Smooth muscle cell (in vitro differentiated cells): ENCODE results near the gene EPN3. TPM values are rescaled to one million over a fixed set of nuclear protein-coding genes. Genes with fewer than 3 reads are reported as not detected.

ENCODE experiments used
- DNase-seq: peaks from one replicate; lab custom pipeline; 2025; ENCODE audit not compliant: unreplicated experiment; lab: John Stamatoyannopoulos, UW
- H2AFZ ChIP-seq: fragments of 200-600 bp; sonication (generic); 2 replicates; pipeline ENCODE4 v1.6.0; 2016; ENCODE audit warnings: antibody characterized with exemption, low read depth, mild to moderate bottlenecking
- H3F3A ChIP-seq: fragments of 200-600 bp; sonication (generic); 2 replicates; pipeline ENCODE4 v1.6.0; 2017; ENCODE audit warnings: antibody characterized with exemption, low read depth
- H3K27ac ChIP-seq: fragments of 200-600 bp; sonication (generic); 2 replicates; pipeline ENCODE4 v1.5.1; 2016; ENCODE audit warnings: low read depth, mild to moderate bottlenecking
- H3K27me3 ChIP-seq: fragments of 200-600 bp; sonication (generic); 2 replicates; pipeline ENCODE4 v1.6.1; 2016; ENCODE audit warnings: low read depth, mild to moderate bottlenecking
- H3K36me3 ChIP-seq: fragments of 200-600 bp; sonication (generic); 2 replicates; pipeline ENCODE4 v1.5.1; 2016; ENCODE audit warnings: low read depth
- H3K4me1 ChIP-seq: fragments of 200-600 bp; sonication (generic); 2 replicates; pipeline ENCODE4 v1.5.1; 2016; ENCODE audit warnings: low read depth
- H3K4me2 ChIP-seq: fragments of 200-600 bp; sonication (generic); 2 replicates; pipeline ENCODE4 v1.6.0; 2016; ENCODE audit warnings: mild to moderate bottlenecking
- H3K4me3 ChIP-seq: fragments of 200-600 bp; sonication (generic); 2 replicates; pipeline ENCODE4 v1.5.1; 2016; ENCODE audit warnings: mild to moderate bottlenecking
- H3K79me2 ChIP-seq: fragments of 200-600 bp; sonication (generic); 2 replicates; pipeline ENCODE4 v1.6.0; 2016; ENCODE audit warnings: low read depth, mild to moderate bottlenecking
- H3K9ac ChIP-seq: fragments of 200-600 bp; sonication (generic); 2 replicates; pipeline ENCODE4 v1.6.0; 2016; ENCODE audit warnings: low read depth
- H3K9me3 ChIP-seq: fragments of 200-600 bp; sonication (generic); replicated peaks from 2 replicates; pipeline ENCODE4 v1.5.1; 2016; ENCODE audit warnings: low read depth
- H4K20me1 ChIP-seq: fragments of 200-600 bp; sonication (generic); 2 replicates; pipeline ENCODE4 v1.6.0; 2016; ENCODE audit warnings: low read depth
- CTCF ChIP-seq: fragments of 200-600 bp; sonication (generic); IDR thresholded peaks from 2 replicates; pipeline ENCODE4 v1.5.1; 2017; ENCODE audit warnings: borderline replicate concordance, mild to moderate bottlenecking, antibody characterized with exemption; ENCODE audit not compliant: insufficient read depth, poor library complexity, severe bottlenecking
- WGBS: methylation state at CpG from one replicate; pipeline ENCODE4 v1.1.7; 2016; ENCODE audit warnings: low lambda C conversion rate; 5-methylcytosine and 5-hydroxymethylcytosine counted together
- polyA plus RNA-seq: library from polyadenylated mRNA; unstranded; fragments of >200 nt; fragmentation: Nextera tagmentation; extraction: Ambion mirVana; gene quantifications from 2 replicates; pipeline ENCODE4 v1.2.1, GENCODE V29; 2016
- total RNA-seq: library from RNA; depleted of rRNA; stranded (reverse); fragments of >200 nt; gene quantifications from 2 replicates; pipeline ENCODE4 v1.2.3, GENCODE V29; 2014

EPN3 gene
- total and polyA plus RNA-seq, 2 experiments from 2014 or later, result 3.9 to 5.1 TPM

GRCh38 chr17:50493744-50494143 is 38.8 kb upstream of the EPN3 start:
- H4K20me1 ChIP-seq, result no peaks in the 10 kb centered on the region
- no peak overlapping the region for H3K4me2 ChIP-seq
- no peak overlapping the region for H2AFZ ChIP-seq
- H3K4me3 ChIP-seq, result no peak overlapping the region
- no peak for TF ChIP-seq CTCF
- H3K9ac ChIP-seq, result no peak overlapping the region
- no peak for DNase-seq
- H3K27ac ChIP-seq, result no peak overlapping the region
- peaks cover 4% of the 10 kb centered on the region for H3K4me1 ChIP-seq
- 47% methylated on average over 3 of the region's 3 CpGs for WGBS
- no peaks in the 10 kb centered on the region for H3K9me3 ChIP-seq
- no peaks in the 10 kb centered on the region for H3K27me3 ChIP-seq
- H3K36me3 ChIP-seq, result no peaks in the 10 kb centered on the region
- H3K79me2 ChIP-seq, result no peaks in the 10 kb centered on the region
- H3F3A ChIP-seq, result no peaks in the 10 kb centered on the region

GRCh38 chr17:50495217-50495823 is 37.2 kb upstream of the EPN3 start:
- no peak overlapping the region for H3K27ac ChIP-seq
- no peaks in the 10 kb centered on the region for H3K27me3 ChIP-seq
- 82% methylated on average over 8 of the region's 8 CpGs for WGBS
- H3K4me1 ChIP-seq, result peaks cover 4% of the 10 kb centered on the region
- no peaks in the 10 kb centered on the region for H3K36me3 ChIP-seq
- no peak overlapping the region for H3K9ac ChIP-seq
- peaks cover 3% of the 10 kb centered on the region for H3F3A ChIP-seq
- TF ChIP-seq CTCF, result no peak
- H3K79me2 ChIP-seq, result no peaks in the 10 kb centered on the region
- no peaks in the 10 kb centered on the region for H3K9me3 ChIP-seq
- no peaks in the 10 kb centered on the region for H4K20me1 ChIP-seq
- H2AFZ ChIP-seq, result no peak overlapping the region
- no peak for DNase-seq
- H3K4me2 ChIP-seq, result no peak overlapping the region
- no peak overlapping the region for H3K4me3 ChIP-seq

GRCh38 chr17:50495918-50496317 is 36.6 kb upstream of the EPN3 start:
- no peak overlapping the region for H3K27ac ChIP-seq
- no peaks in the 10 kb centered on the region for H3K9me3 ChIP-seq
- no peak overlapping the region for H3K9ac ChIP-seq
- H3K36me3 ChIP-seq, result no peaks in the 10 kb centered on the region
- peaks cover 4% of the 10 kb centered on the region for H3K4me1 ChIP-seq
- 72% methylated on average over 8 of the region's 8 CpGs for WGBS
- no peak for DNase-seq
- no peaks in the 10 kb centered on the region for H4K20me1 ChIP-seq
- no peaks in the 10 kb centered on the region for H3K79me2 ChIP-seq
- H3K27me3 ChIP-seq, result no peaks in the 10 kb centered on the region
- H3F3A ChIP-seq, result peaks cover 3% of the 10 kb centered on the region
- H3K4me3 ChIP-seq, result no peak overlapping the region
- no peak overlapping the region for H2AFZ ChIP-seq
- TF ChIP-seq CTCF, result no peak
- no peak overlapping the region for H3K4me2 ChIP-seq
